Esophagus squamous epithelium (tissue), 5 donors: ENCODE data around the gene TXNRD1. TPM values are rescaled to one million over a fixed set of nuclear protein-coding genes. Genes with fewer than 3 reads are reported as not detected.
A peak's percentile ranks its signal among the peaks of the same experiment; 100 is the strongest.
"Not testable (repeated sequence)": the region's sequence is repeated elsewhere in the genome, so short reads cannot be mapped to it uniquely, and the experiment has no call there.

Experiments used
- DNase-seq: peaks from one replicate; lab custom pipeline; 2025; lab: John Stamatoyannopoulos, UW
- H3K27ac ChIP-seq, 4 donors: fragments of 200-600 bp; sonication (generic); one replicate each; pipeline ENCODE4 v1.5.1; 2016 to 2019; ENCODE audit warnings: mild to moderate bottlenecking in 1 of 4
- H3K27me3 ChIP-seq, 4 donors: fragments of 200-600 bp; sonication (generic); 1 replicate in 3 of 4; 2 replicates in 1 of 4; pipeline versions ENCODE4 v1.5.1 to v1.6.0; 2017 to 2021; ENCODE audit warnings: antibody characterized with exemption in 1 of 4
- H3K36me3 ChIP-seq, 3 donors: fragments of 200-600 bp; sonication (generic); one replicate each; pipeline ENCODE4 v1.5.1; 2016 to 2019
- H3K4me1 ChIP-seq, 3 donors: fragments of 200-600 bp; sonication (generic); one replicate each; pipeline ENCODE4 v1.5.1; 2017 to 2019
- H3K4me3 ChIP-seq, 4 donors: fragments of 200-600 bp; sonication (generic); 1 replicate in 3 of 4; 2 replicates in 1 of 4; pipeline ENCODE4 v1.5.1; 2016 to 2019; ENCODE audit warnings: mild to moderate bottlenecking in 2 of 4, moderate library complexity in 1 of 4
- H3K9me3 ChIP-seq, 3 donors: fragments of 200-600 bp; sonication (generic); one replicate each; pipeline ENCODE4 v1.5.1; 2016 to 2019
- POLR2A ChIP-seq, 4 donors: fragments of 450-650 bp; IDR thresholded peaks; one replicate each; pipeline ENCODE4 v1.6.1; 2017; ENCODE audit warnings: antibody characterized with exemption in 4 of 4, mild to moderate bottlenecking in 4 of 4, moderate library complexity in 3 of 4
- WGBS, 2 donors: methylation state at CpG; one replicate each; pipeline ENCODE4 v1.1.5; 2018; 5-methylcytosine and 5-hydroxymethylcytosine counted together
- intact Hi-C: fragments of 100-400 bp; cut with DNase I; formaldehyde crosslinking; loops from one replicate; pipeline ENCODE4 v1.15.0; 2022
- total RNA-seq, 4 donors: library from RNA; depleted of rRNA; stranded (reverse); fragments of >200 nt; gene quantifications; one replicate each; pipeline ENCODE4 v1.1.0, GENCODE V29; 2016
- TF ChIP-seq, protein P1 (sequence below), 6 experiments: fragments of 450-650 bp in 4 of 6; fragments of 200-600 bp in 2 of 6; sonication (generic) in 2 of 6; IDR thresholded peaks; one replicate each; pipeline ENCODE4 v1.5.1; 2016 to 2019; ENCODE audit warnings: antibody characterized with exemption in 6 of 6, mild to moderate bottlenecking in 4 of 6, moderate library complexity in 4 of 6
- donor health status: DM: yes; HTN: yes; CAD: no.

The TXNRD1 gene
- total RNA-seq, 4 donors from 2014 or later = 40.6 to 125 (median 82.0) TPM

DNA sequence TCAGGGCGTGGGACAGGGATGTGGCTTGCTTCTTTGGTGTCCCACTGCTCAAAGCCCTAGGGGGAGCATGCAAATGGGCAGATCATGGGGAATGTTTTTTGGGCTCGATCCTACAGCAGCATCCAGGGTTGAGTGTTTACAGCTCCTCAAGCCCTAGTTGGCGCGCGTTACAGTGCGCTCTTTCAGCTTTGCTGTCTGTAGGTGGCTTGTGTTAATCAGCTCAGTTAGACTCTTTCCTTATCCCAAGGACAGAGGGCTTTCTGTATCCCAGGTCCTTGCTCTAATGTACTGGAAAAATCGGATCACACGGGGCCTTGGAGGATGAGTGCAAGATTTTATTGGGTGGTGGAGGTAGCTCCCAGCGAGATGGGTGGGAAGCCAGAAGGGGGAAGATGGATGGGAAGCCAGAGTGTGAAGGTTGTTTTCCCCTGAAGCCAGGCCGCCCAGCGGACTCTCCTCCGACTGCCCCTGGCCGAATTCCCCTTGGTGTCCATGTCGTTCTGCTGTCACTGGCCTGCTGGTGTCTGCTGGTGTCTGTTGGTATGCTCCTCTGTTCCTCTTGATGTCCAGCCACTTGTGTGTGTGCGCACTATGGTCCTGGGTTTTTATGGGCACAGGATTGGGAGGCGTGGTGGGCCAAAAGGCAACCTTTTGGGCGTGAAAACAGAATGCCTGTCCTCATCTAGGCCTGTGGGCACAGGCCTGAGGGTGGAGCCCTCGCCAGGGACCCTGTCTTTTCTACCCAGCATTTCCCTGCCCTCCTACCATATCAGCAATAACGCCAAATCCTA, 10.7 kb upstream of the TXNRD1 start:
- TF ChIP-seq, protein P1, sequence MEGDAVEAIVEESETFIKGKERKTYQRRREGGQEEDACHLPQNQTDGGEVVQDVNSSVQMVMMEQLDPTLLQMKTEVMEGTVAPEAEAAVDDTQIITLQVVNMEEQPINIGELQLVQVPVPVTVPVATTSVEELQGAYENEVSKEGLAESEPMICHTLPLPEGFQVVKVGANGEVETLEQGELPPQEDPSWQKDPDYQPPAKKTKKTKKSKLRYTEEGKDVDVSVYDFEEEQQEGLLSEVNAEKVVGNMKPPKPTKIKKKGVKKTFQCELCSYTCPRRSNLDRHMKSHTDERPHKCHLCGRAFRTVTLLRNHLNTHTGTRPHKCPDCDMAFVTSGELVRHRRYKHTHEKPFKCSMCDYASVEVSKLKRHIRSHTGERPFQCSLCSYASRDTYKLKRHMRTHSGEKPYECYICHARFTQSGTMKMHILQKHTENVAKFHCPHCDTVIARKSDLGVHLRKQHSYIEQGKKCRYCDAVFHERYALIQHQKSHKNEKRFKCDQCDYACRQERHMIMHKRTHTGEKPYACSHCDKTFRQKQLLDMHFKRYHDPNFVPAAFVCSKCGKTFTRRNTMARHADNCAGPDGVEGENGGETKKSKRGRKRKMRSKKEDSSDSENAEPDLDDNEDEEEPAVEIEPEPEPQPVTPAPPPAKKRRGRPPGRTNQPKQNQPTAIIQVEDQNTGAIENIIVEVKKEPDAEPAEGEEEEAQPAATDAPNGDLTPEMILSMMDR (IDR thresholded peaks at IDR 0.05) = no peak
- TF ChIP-seq POLR2A (IDR thresholded peaks at IDR 0.05) = no peak
- Histone ChIP-seq H3K27ac (no peak overlapping the region), H3K9me3 (peaks cover 0 to 2% (median 0%) of the 10 kb centered on the region in 3 donors), H3K27me3 (no peaks in the 10 kb centered on the region), H3K4me3 (no peak overlapping the region), H3K36me3 (no peaks in the 10 kb centered on the region), H3K4me1 (peaks cover 0 to 7% (median 0%) of the 10 kb centered on the region in 3 donors)
- WGBS, 2 donors = 79 to 85% methylated on average over 13 to 18 of the region's 19 CpGs
- no peak for DNase-seq
- intact Hi-C loops = no loop called here

DNA sequence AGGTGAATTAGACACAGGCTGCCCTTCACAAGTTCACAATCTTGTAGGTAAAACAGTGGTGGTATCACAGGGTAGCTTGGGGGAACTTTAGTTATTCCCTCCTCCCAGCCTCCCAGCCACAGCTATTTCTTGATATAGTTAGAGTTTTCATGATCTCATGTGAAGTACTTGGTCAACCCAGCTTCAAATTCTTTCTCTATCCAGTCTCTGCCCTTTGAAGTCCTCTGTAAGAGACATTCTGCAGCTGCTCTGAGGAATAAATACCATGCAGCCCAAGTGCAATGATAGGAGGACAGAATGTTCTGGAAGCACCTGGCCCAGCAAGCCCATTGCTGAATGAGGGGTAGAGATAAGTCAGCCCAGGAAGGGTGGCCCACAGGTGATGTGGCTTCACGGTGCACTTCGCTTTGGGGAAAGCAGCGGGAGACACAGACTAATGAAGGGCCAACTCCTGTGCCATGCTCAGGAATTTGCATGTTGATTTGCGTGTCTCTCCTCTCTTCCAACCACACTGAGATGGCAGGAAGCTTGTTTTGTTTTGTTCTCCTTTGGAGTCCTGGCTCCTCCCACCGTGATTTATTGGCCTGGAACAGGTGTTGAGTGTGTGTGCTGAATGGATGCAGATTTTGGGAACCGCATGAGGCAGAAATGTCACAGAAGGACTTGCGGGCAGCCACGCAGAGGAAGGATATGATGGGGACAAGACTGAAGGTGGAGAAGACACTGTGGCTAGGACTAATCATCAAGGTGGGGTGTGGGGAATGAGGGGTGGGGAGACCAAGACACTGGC, 8.0 kb upstream of the TXNRD1 start:
- Histone ChIP-seq H3K27ac (no peak overlapping the region), H3K36me3 (no peaks in the 10 kb centered on the region), H3K9me3 (no peaks in the 10 kb centered on the region), H3K4me1 (no peaks in the 10 kb centered on the region), H3K27me3 (no peaks in the 10 kb centered on the region), H3K4me3 (no peak overlapping the region)
- intact Hi-C loops = no loop called here
- DNase-seq = no peak
- TF ChIP-seq, protein P1 (IDR thresholded peaks at IDR 0.05) = no peak
- TF ChIP-seq POLR2A (IDR thresholded peaks at IDR 0.05) = no peak
- 85 to 98% methylated on average over 7 to 8 of the region's 8 CpGs for WGBS, 2 donors

DNA sequence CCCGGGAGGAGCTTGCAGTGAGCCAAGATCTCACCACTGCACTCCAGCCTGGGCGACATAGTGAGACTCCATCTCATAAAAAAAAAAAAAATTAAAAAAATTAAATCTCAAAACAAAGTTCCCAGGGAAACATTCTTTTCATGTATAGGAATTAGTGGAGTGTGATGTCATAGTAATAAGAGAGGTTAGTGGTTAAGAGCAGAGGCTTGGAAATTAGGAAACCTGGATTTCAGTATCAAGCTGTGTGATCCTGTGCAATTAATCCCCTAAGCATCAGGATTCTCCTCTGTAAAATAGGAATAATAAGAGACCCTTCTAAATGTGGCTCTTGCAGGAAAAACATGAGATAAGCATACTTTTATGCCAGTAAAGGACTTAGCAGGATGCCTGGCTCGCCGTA, 3.1 kb upstream of the TXNRD1 start:
- intact Hi-C loops = no loop called here
- no peak for TF ChIP-seq POLR2A (IDR thresholded peaks at IDR 0.05)
- TF ChIP-seq, protein P1 (IDR thresholded peaks at IDR 0.05) = no peak
- H3K27ac ChIP-seq = no peak overlapping the region
- H3K27me3 ChIP-seq = no peaks in the 10 kb centered on the region
- WGBS, 2 donors = 86 to 94% methylated on average over 4 of the region's 4 CpGs
- H3K4me3 ChIP-seq = no peak overlapping the region
- H3K36me3 ChIP-seq = no peaks in the 10 kb centered on the region
- no peak for DNase-seq
- H3K4me1 ChIP-seq = peaks cover 3 to 16% (median 3%) of the 10 kb centered on the region in 3 donors
- H3K9me3 ChIP-seq = no peaks in the 10 kb centered on the region

DNA sequence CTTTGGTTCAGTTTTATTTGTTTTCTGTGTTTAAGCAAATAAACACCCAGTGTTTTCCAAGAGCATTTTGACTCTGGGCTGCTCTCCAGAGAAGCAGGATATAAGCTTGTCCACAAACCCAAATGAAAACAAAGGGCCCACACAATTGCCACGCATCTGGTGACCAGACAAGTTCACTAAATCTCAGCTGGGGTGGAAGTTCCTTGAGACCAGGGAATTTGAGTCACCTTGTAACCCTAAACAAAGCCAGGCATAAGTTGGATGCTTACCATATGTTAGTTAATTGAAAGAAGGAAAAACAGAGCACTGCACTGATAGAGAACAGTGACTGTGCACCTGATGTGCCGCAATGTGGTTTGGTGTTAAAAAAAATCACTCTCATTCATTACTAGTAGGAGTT, 1.6 kb upstream of the TXNRD1 start:
- Histone ChIP-seq H3K27ac (no peak overlapping the region), H3K4me1 (peaks cover 5 to 26% (median 12%) of the 10 kb centered on the region in 3 donors), H3K4me3 (no peak overlapping the region), H3K9me3 (no peaks in the 10 kb centered on the region), H3K36me3 (no peaks in the 10 kb centered on the region), H3K27me3 (no peaks in the 10 kb centered on the region)
- TF ChIP-seq, protein P1 (IDR thresholded peaks at IDR 0.05) = no peak
- no peak for TF ChIP-seq POLR2A (IDR thresholded peaks at IDR 0.05)
- 58 to 75% methylated on average over 2 of the region's 2 CpGs for WGBS, 2 donors
- intact Hi-C loops = no loop called here
- no peak for DNase-seq

DNA sequence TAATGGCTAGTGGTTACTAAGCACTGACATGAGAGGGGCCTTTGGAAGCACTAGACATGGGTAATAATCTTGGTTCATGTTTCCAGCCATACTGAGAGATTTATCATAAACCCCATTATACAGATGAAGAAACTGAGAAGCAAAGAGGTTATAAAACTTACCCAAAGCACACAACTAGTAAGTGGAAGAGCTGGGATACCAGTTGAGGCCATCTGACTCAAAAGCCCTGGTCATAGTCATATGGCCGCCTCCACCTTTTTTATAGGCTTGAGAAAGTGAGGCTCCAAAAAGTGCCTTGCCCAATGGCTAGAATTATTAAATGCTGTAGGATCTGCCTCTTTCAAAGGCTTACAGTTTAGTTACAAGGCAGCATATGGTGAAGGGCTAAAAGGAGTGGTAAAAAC, 944 bp downstream of the TXNRD1 start:
- no peaks in the 10 kb centered on the region for H3K36me3 ChIP-seq
- intact Hi-C loops = loop anchor here (5.0 kb wide), 2 partner anchors 71 to 141 kb away; no protein-coding TSS in a partner anchor
- TF ChIP-seq POLR2A (IDR thresholded peaks at IDR 0.05) = no peak
- TF ChIP-seq, protein P1 (IDR thresholded peaks at IDR 0.05) = no peak

DNA sequence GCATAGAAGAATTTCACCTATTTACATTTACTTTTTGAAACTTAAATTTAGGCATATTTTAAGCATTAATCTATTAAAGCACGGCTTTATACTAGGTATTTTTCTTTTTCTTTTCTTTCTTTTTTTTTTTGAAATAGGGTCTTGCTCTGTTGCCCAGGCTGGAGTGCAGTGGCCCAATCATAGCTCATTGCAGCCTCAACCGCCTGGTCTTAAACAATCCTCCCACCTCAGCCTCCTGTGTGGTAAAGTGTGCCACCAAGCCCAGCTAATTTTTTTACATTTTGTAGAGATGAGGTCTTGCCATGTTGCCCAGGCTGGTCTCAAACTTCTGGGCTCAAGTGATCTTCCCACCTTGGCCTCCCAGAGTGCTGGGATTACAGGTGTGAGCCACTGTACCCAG, 2.9 kb downstream of the TXNRD1 start:
- 87 to 95% methylated on average over 2 of the region's 2 CpGs for WGBS, 2 donors
- H3K4me1 ChIP-seq = peaks cover 20 to 56% (median 25%) of the 10 kb centered on the region in 3 donors
- not testable (repeated sequence) for DNase-seq

More for the DNA sequence above, 944 bp downstream of the TXNRD1 start:
- Histone ChIP-seq H3K27ac (peak overlapping the region; percentile 67 to 91 (median 82)), H3K4me1 (peaks cover 20 to 47% (median 25%) of the 10 kb centered on the region in 3 donors), H3K27me3 (no peaks in the 10 kb centered on the region), H3K9me3 (no peaks in the 10 kb centered on the region), H3K4me3 (peak overlapping the region in 3 of 4 donors; percentile 65 to 68 (median 66))
- DNase-seq = no peak
- 100% methylated on average over 1 of the region's 1 CpG for WGBS, 2 donors

More for the DNA sequence above, 2.9 kb downstream of the TXNRD1 start:
- not testable (repeated sequence) for H3K27me3 ChIP-seq, H3K36me3 ChIP-seq, H3K4me3 ChIP-seq, H3K9me3 ChIP-seq
- intact Hi-C loops = loop anchor here (5.0 kb wide), 2 partner anchors 69 to 139 kb away; no protein-coding TSS in a partner anchor
- peak overlapping the region; percentile 81 to 91 (median 87) for H3K27ac ChIP-seq
